Esophagus muscularis mucosa (tissue), 4 donors: ENCODE measurements around the gene CDK5R2.

ENCODE experiments used
- CTCF ChIP-seq, 3 experiments: fragments of 200-600 bp in 2 of 3; fragments of 450-650 bp in 1 of 3; sonication (generic) in 2 of 3; IDR thresholded peaks; one replicate each; pipeline ENCODE4 v1.5.1; 2017 to 2019; ENCODE audit warnings: antibody characterized with exemption in 3 of 3, mild to moderate bottlenecking in 2 of 3, moderate library complexity in 1 of 3
- EP300 ChIP-seq: sonication (generic); formaldehyde crosslinking; IDR thresholded peaks from one replicate; pipeline ENCODE4 v1.6.1; 2017; ENCODE audit warnings: antibody characterized with exemption
- POLR2A ChIP-seq: fragments of 450-650 bp; IDR thresholded peaks from one replicate; pipeline ENCODE4 v1.6.1; 2017; ENCODE audit warnings: antibody characterized with exemption, moderate library complexity, mild to moderate bottlenecking, low read depth
- POLR2AphosphoS5 ChIP-seq, 2 donors: sonication (generic); formaldehyde crosslinking; IDR thresholded peaks; one replicate each; pipeline ENCODE4 v1.6.1; 2017; ENCODE audit warnings: antibody characterized with exemption in 2 of 2

- no peak for TF ChIP-seq CTCF (IDR thresholded peaks at IDR 0.05)
- TF ChIP-seq POLR2A = no peak
- TF ChIP-seq POLR2AphosphoS5 (IDR thresholded peaks at IDR 0.05) = no peak
- TF ChIP-seq EP300 = no peak
These were observed 26.0 kb downstream of the CDK5R2 start for GRCh38 chr2:218985325-218986091.
